Pancreas (tissue), 10 donors: ENCODE data around the gene ZSCAN9. TPM values are rescaled to one million over a fixed set of nuclear protein-coding genes. Genes with fewer than 3 reads are reported as not detected.

ENCODE experiments used
- ATAC-seq, 4 donors: fragments of 200-7000 bp; cut with Tn5 transposase; one replicate each; pipeline versions ENCODE4 v1.8.0 to v1.9.1; 2020; ENCODE audit warnings: mild to moderate bottlenecking in 4 of 4, moderate library complexity in 4 of 4
- DNase-seq, 6 donors: peaks; one replicate each; pipeline ENCODE4 v3.0.0-alpha.2; 2020
- FAIRE-seq: peaks from 2 replicates; lab custom pipeline; 2012; peaks lifted over from hg19 to GRCh38; lab: Jason Lieb, UNC
- H3K27ac ChIP-seq, 4 donors: fragments of 200-600 bp; sonication (generic); 1 replicate in 3 of 4; 2 replicates in 1 of 4; pipeline versions ENCODE4 v1.5.0 to v1.8.0; 2020
- H3K27me3 ChIP-seq, 4 donors: fragments of 200-600 bp; one replicate each; pipeline ENCODE4 v1.8.0; 2021
- H3K36me3 ChIP-seq, 3 donors: fragments of 200-600 bp; sonication (generic) in 1 of 3; one replicate each; pipeline versions ENCODE4 v1.5.0 to v1.8.0; 2020 to 2021
- H3K4me1 ChIP-seq, 3 donors: fragments of 200-600 bp; one replicate each; pipeline ENCODE4 v1.8.0; 2021
- H3K4me3 ChIP-seq, 4 donors: fragments of 200-600 bp; sonication (generic) in 2 of 4; one replicate each; pipeline versions ENCODE4 v1.5.0 to v1.8.0; 2020 to 2021
- H3K9me3 ChIP-seq, 4 donors: fragments of 200-600 bp; one replicate each; pipeline ENCODE4 v1.8.0; 2021
- WGBS, 2 donors: extraction: QIAGEN DNeasy Blood & Tissue Kit; methylation state at CpG; one replicate each; pipeline ENCODE4 v1.1.7; 2013; 5-methylcytosine and 5-hydroxymethylcytosine counted together
- intact Hi-C, 3 donors: fragments of 100-400 bp; cut with DNase I; formaldehyde crosslinking; loops; one replicate each; pipeline versions ENCODE4 v1.11.1 to v1.14.2; 2022
- polyA plus RNA-seq, 2 donors: library from polyadenylated mRNA; stranded (reverse); fragments of 200-250 nt; gene quantifications; one replicate each; pipeline ENCODE4 v1.2.3, GENCODE V29; 2013
- total RNA-seq, 6 donors: library from RNA; stranded (reverse); fragmentation: NEBNext Ultra II Directional in 4 of 6; extraction: Animal tissue kit (Norgen Biotek cat#: 25700) in 4 of 6; gene quantifications; one replicate each; pipeline versions ENCODE4 v1.2.1 to v1.2.4, GENCODE V29; 2021 to 2023
- TF ChIP-seq, protein P1 (sequence below), 4 donors: fragments of 200-600 bp; sonication (generic) in 3 of 4; IDR thresholded peaks; one replicate each; pipeline versions ENCODE4 v1.5.0 to v1.8.0; 2021; ENCODE audit warnings: antibody characterized with exemption in 4 of 4
- donor health status: healthy with polysubstance abuse.
- donor health status: DM: no; HTN: no; CAD: no; lungs with moderate emphysema.
- donor health status: DM: no; HTN: no; CAD: no.
- donor health status: control.
- donor health status: control.
- donor health status: Bipolar disorder and iron deficiency.
- donor health status: DM: yes; HTN: yes; CAD: no.
- donor health status: DM: no; HTN: no; CAD: no.
- donor health status: DM: no; HTN: no; CAD: no.
- donor health status: DM: yes; HTN: yes; CAD: no.

ZSCAN9 gene
- total and polyA plus RNA-seq, 8 donors = 3.5 to 15.0 (median 5.6) TPM

DNA sequence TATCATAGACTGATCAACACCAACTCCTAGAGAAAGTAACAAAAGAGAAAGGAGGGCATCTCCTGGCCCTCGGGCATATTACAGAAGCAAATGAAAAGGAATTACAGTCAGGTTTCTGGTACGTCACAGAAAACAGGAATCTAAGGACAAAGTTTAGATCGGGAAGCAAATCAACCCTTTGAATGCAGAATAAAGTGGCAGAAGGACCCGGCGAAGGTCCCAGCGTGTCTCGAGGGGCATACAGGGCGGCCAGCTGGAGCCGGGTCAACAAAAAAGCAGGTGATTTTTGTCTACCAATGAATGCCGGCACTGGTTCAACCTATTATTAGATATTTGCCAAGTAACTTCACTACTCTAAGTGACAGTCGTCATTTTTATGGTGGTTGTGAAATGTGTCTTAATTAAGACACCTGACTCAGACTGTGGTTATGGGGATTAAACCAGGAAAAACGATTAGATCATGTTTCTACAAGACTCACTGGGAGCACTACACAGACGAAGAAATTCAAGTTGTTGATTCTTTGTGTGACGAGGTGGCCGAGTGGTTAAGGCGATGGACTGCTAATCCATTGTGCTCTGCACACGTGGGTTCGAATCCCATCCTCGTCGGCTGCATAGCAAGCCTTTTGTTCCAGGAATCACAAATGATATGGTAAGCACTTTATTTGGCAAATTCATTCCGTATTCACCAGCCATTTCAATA lies 12.4 kb upstream of the ZSCAN9 start:
- peaks cover 7 to 38% (median 23%) of the 10 kb centered on the region in 4 donors for H3K27me3 ChIP-seq
- H3K9me3 ChIP-seq = no peaks in the 10 kb centered on the region
- ATAC-seq = peak; percentile 69 to 88 (median 84)
- H3K36me3 ChIP-seq = no peaks in the 10 kb centered on the region
- intact Hi-C loops = no loop called here
- peak in 5 of 6 donors; percentile 42 to 83 (median 56) for DNase-seq
- H3K27ac ChIP-seq = no peak overlapping the region
- FAIRE-seq = no peak
- TF ChIP-seq, protein P1, sequence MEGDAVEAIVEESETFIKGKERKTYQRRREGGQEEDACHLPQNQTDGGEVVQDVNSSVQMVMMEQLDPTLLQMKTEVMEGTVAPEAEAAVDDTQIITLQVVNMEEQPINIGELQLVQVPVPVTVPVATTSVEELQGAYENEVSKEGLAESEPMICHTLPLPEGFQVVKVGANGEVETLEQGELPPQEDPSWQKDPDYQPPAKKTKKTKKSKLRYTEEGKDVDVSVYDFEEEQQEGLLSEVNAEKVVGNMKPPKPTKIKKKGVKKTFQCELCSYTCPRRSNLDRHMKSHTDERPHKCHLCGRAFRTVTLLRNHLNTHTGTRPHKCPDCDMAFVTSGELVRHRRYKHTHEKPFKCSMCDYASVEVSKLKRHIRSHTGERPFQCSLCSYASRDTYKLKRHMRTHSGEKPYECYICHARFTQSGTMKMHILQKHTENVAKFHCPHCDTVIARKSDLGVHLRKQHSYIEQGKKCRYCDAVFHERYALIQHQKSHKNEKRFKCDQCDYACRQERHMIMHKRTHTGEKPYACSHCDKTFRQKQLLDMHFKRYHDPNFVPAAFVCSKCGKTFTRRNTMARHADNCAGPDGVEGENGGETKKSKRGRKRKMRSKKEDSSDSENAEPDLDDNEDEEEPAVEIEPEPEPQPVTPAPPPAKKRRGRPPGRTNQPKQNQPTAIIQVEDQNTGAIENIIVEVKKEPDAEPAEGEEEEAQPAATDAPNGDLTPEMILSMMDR (IDR thresholded peaks at IDR 0.05) = no peak
- 1% methylated on average over 21 of the region's 21 CpGs for WGBS, 2 donors
- H3K4me3 ChIP-seq = peak overlapping the region in 3 of 4 donors; percentile 11 to 33 (median 22)
- H3K4me1 ChIP-seq = no peaks in the 10 kb centered on the region

DNA sequence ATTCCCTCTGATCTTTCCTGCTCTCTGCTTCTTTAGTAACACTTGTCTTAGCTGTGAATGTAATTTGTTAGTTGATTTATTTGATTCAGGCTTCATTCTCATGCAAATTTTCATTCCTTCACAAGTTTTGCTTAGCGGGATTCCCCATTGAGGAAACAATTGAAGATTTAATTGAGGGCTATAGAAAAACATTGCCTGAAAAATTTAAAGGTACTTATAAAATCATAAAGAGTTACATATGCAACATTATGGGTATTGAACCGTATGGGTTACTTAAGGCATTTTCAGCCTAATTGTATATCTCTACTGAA lies 11.9 kb upstream of the ZSCAN9 start:
- FAIRE-seq (no peak), DNase-seq (no peak), ATAC-seq (no peak)
- Histone ChIP-seq H3K4me3 (peak overlapping the region in 1 of 4 donors; percentile 22), H3K27me3 (peaks cover 7 to 33% (median 20%) of the 10 kb centered on the region in 4 donors), H3K27ac (no peak overlapping the region), H3K4me1 (no peaks in the 10 kb centered on the region), H3K36me3 (no peaks in the 10 kb centered on the region), H3K9me3 (no peaks in the 10 kb centered on the region)
- TF ChIP-seq, protein P1 (IDR thresholded peaks at IDR 0.05) = no peak
- WGBS, 2 donors = 20 to 21% methylated on average over 2 of the region's 2 CpGs
- intact Hi-C loops = no loop called here

DNA sequence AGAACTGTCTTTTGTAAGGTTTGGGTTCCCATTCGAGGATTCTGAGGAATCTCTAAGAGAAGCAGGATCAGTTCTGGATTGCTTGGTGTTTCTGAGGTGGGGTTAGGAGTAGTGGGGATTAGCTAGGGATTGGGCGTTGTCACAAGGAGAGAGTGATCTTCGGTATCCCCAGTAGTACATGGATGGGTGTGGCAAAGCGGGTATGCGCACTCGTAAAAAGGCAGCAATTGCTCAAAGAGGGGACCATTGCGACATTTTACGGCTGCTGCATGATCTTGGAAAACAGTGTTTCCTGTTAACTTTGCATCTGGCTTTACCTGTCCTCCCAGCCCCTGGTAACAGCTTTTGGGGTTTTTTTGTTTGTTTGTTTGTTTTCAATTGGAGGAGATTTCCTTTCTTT lies 9.7 kb upstream of the ZSCAN9 start:
- Histone ChIP-seq H3K4me3 (no peak overlapping the region), H3K9me3 (no peaks in the 10 kb centered on the region), H3K27ac (no peak overlapping the region), H3K36me3 (no peaks in the 10 kb centered on the region), H3K27me3 (peaks cover 3 to 17% (median 7%) of the 10 kb centered on the region in 4 donors), H3K4me1 (no peaks in the 10 kb centered on the region)
- TF ChIP-seq, protein P1 (IDR thresholded peaks at IDR 0.05) = no peak
- ATAC-seq (no peak), DNase-seq (no peak), FAIRE-seq (no peak)
- 31 to 40% methylated on average over 8 of the region's 8 CpGs for WGBS, 2 donors
- intact Hi-C loops = no loop called here

DNA sequence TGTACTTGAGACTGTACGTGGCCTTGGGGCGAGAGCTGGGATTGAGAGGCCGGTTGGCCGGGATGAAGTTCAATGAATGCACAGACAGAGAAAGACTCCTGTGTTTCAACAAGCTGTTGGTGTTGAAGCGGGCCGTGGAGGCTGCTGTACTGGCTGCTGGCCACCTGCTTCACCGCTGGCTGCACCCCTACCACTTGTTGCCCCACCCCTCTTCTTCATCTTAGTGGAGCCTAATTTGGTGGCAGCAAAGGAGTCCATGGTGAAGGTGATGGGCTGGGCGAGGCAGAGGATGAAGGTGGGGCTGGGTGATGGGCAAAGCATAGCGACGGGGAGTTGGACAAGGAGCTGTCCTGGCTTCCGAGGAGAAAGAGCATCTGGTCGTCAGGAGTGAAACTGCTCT lies 7.2 kb upstream of the ZSCAN9 start:
- TF ChIP-seq, protein P1 (IDR thresholded peaks at IDR 0.05) = no peak
- Histone ChIP-seq H3K36me3 (no peaks in the 10 kb centered on the region), H3K9me3 (no peaks in the 10 kb centered on the region), H3K4me1 (no peaks in the 10 kb centered on the region), H3K4me3 (peak overlapping the region in 1 of 4 donors; percentile 69), H3K27ac (no peak overlapping the region), H3K27me3 (peaks cover 3 to 14% (median 8%) of the 10 kb centered on the region in 4 donors)
- FAIRE-seq (no peak), DNase-seq (no peak), ATAC-seq (no peak)
- WGBS, 2 donors = 93 to 94% methylated on average over 12 of the region's 12 CpGs
- intact Hi-C loops = no loop called here
